ENCODE measurements around the gene TNRC18.

GRCh38 chr7:5429857-5430611 is 6.4 kb upstream of the TNRC18 start:
- TF ChIP-seq CTCF (conservative IDR thresholded peaks at IDR 0.05; ENCODE audit: low read depth, low read length) (no peak), EZH2 (IDR thresholded peaks at IDR 0.05; ENCODE audit: borderline replicate concordance, low read depth, low read length, poor library complexity, severe bottlenecking) (no peak)
